Endodermal cell (in vitro differentiated cells): Measurements from ENCODE around the gene SMG9. TPM values are rescaled to one million over a fixed set of nuclear protein-coding genes. Genes with fewer than 3 reads are reported as not detected.

Experiments
- DNase-seq: peaks from one replicate; pipeline ENCODE4 v3.0.0-alpha.2; 2017
- H3K27ac ChIP-seq: 2 replicates; pipeline ENCODE4 v1.5.1; 2013; ENCODE audit warnings: mild to moderate bottlenecking, low read depth, low read length, moderate library complexity
- H3K27me3 ChIP-seq: 2 replicates; pipeline ENCODE4 v1.6.1; 2013; ENCODE audit warnings: mild to moderate bottlenecking, low read length, moderate library complexity; ENCODE audit not compliant: insufficient read depth, control insufficient read depth, poor library complexity, severe bottlenecking
- H3K36me3 ChIP-seq: 2 replicates; pipeline ENCODE4 v1.7.0; 2013; ENCODE audit warnings: mild to moderate bottlenecking, low read length, moderate library complexity; ENCODE audit not compliant: control insufficient read depth, insufficient read depth
- H3K4me1 ChIP-seq: one replicate; pipeline ENCODE4 v1.7.0; 2013; ENCODE audit warnings: low read length; ENCODE audit not compliant: control insufficient read depth, insufficient read depth
- H3K4me3 ChIP-seq: 2 replicates; pipeline ENCODE4 v1.5.1; 2013; ENCODE audit warnings: mild to moderate bottlenecking, low read length, moderate library complexity
- H3K9ac ChIP-seq: 2 replicates; pipeline ENCODE4 v1.6.1; 2013; ENCODE audit warnings: mild to moderate bottlenecking, low read length, moderate library complexity; ENCODE audit not compliant: poor library complexity, severe bottlenecking; ENCODE audit errors: extremely low read depth
- H3K9me3 ChIP-seq: 2 replicates; pipeline ENCODE4 v1.6.1; 2013; ENCODE audit warnings: mild to moderate bottlenecking, low read length, moderate library complexity; ENCODE audit not compliant: control insufficient read depth
- H3K27ac Mint-ChIP-seq: 2 replicates; pipeline ENCODE4 v1.8.0; 2020; ENCODE audit warnings: mixed read lengths
- H3K27me3 Mint-ChIP-seq: 2 replicates; pipeline ENCODE4 v1.8.0; 2021; ENCODE audit warnings: mild to moderate bottlenecking, mixed read lengths; ENCODE audit not compliant: insufficient read depth
- H3K36me3 Mint-ChIP-seq: 2 replicates; pipeline ENCODE4 v1.8.0; 2020; ENCODE audit warnings: low read depth, mixed read lengths
- H3K4me1 Mint-ChIP-seq: 2 replicates; pipeline ENCODE4 v1.8.0; 2020; ENCODE audit warnings: mixed read lengths
- H3K4me3 Mint-ChIP-seq: 2 replicates; pipeline ENCODE4 v1.8.0; 2020; ENCODE audit warnings: mild to moderate bottlenecking, moderate library complexity, mixed read lengths
- H3K9me3 Mint-ChIP-seq: 2 replicates; pipeline ENCODE4 v1.8.0; 2020; ENCODE audit warnings: mild to moderate bottlenecking, mixed read lengths
- WGBS, 2 experiments: methylation state at CpG; one replicate each; pipeline versions ENCODE4 v1.1.5 to v1.1.7; 2013; ENCODE audit warnings: missing lambda C conversion rate in 2 of 2, mixed read lengths in 1 of 2; ENCODE audit not compliant: insufficient coverage in 1 of 2, insufficient read length in 1 of 2; 5-methylcytosine and 5-hydroxymethylcytosine counted together
- total RNA-seq, 2 donors: library from RNA; stranded (reverse); fragmentation: NEBNext Ultra II Directional in 1 of 2; extraction: Animal tissue kit (Norgen Biotek cat#: 25700) in 1 of 2; gene quantifications; 2 replicates in 1 of 2; 3 replicates in 1 of 2; pipeline ENCODE4 v1.2.1, GENCODE V29; 2021
- TF ChIP-seq, protein P1 (sequence below): fragments of 200-600 bp; sonication (generic); conservative IDR thresholded peaks from 2 replicates; pipeline ENCODE4 v1.5.0; 2021; ENCODE audit warnings: antibody characterized with exemption, mild to moderate bottlenecking

SMG9 gene
- total RNA-seq, 2 donors from 2014 or later: 44.6 to 53.8 TPM

DNA sequence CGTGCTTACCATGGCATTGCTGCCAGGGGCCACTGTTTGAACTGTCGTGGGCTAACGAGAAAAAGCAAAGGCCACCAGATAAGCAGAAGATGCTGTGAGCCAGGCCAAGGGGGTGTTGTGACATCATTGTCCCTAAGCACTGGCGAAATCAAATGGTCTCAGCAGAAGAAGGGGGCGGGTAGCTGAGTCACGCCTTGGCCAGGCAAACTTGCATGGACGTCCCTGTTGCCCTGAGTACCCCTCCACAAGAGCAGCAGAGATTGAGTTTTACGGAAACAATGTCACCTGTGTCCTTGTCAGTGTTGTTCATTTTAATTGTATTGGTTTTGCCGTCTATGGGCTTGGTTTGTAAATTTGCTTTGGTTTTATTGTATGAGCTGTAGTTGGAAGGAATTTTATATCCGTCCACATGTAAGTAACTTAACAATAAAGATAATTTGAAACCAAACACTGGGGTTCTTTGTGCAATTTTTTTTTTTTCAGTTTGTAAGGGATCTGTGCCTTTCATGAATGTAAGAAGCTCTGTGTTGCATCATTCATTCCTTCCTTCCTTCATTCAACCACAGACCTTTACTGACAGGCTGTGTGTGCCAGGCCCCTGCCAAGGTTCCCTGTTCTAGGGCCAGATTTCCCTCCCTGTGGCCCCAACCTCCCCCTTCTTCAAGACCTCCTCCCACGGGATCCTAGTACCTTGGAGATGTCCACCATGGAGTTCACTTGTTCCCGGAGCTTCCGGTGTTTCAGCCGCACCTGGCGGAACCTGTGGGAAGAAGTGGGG lies 13.7 kb upstream of the SMG9 start:
- 89% methylated on average over 8 to 14 of the region's 15 CpGs for WGBS, 2 experiments
- Mint-ChIP-seq H3K9me3 (no peaks in the 10 kb centered on the region), H3K36me3 (no peaks in the 10 kb centered on the region), H3K27ac (no peak overlapping the region), H3K4me3 (no peak overlapping the region), H3K27me3 (peaks cover 53% of the 10 kb centered on the region), H3K4me1 (no peaks in the 10 kb centered on the region)
- no peak overlapping the region for H3K4me3 ChIP-seq
- no peaks in the 10 kb centered on the region for H3K36me3 ChIP-seq
- H3K27me3 ChIP-seq: peaks cover 25% of the 10 kb centered on the region
- TF ChIP-seq, protein P1, sequence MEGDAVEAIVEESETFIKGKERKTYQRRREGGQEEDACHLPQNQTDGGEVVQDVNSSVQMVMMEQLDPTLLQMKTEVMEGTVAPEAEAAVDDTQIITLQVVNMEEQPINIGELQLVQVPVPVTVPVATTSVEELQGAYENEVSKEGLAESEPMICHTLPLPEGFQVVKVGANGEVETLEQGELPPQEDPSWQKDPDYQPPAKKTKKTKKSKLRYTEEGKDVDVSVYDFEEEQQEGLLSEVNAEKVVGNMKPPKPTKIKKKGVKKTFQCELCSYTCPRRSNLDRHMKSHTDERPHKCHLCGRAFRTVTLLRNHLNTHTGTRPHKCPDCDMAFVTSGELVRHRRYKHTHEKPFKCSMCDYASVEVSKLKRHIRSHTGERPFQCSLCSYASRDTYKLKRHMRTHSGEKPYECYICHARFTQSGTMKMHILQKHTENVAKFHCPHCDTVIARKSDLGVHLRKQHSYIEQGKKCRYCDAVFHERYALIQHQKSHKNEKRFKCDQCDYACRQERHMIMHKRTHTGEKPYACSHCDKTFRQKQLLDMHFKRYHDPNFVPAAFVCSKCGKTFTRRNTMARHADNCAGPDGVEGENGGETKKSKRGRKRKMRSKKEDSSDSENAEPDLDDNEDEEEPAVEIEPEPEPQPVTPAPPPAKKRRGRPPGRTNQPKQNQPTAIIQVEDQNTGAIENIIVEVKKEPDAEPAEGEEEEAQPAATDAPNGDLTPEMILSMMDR: no peak
- no peak for DNase-seq
- no peaks in the 10 kb centered on the region for H3K9me3 ChIP-seq
- peaks cover 3% of the 10 kb centered on the region for H3K4me1 ChIP-seq
- H3K9ac ChIP-seq: no peak overlapping the region
- H3K27ac ChIP-seq: no peak overlapping the region

DNA sequence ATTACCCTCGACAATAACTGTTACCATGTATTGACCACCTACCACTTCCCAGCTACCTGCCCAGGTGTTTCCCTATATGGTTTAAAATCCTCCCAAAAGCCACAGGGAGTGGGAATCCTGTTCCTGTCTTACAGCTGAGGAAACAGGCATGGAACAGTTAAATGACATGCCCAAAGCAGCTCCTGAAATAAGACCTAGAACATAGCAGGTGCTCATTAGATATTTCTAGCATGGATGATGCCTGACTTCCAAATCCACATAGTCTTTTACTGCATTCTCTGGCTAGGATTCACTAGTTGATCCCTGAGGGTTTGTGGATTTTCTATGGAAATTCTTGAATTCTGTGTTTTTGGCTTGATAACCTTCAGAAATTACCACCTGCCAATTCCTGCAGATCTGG lies 13.1 kb upstream of the SMG9 start:
- no peaks in the 10 kb centered on the region for H3K36me3 Mint-ChIP-seq
- no peak overlapping the region for H3K9ac ChIP-seq
- peaks cover 19% of the 10 kb centered on the region for H3K27me3 ChIP-seq
- H3K9me3 ChIP-seq: no peaks in the 10 kb centered on the region
- H3K9me3 Mint-ChIP-seq: no peaks in the 10 kb centered on the region
- peaks cover 47% of the 10 kb centered on the region for H3K27me3 Mint-ChIP-seq
- H3K4me1 Mint-ChIP-seq: no peaks in the 10 kb centered on the region
- WGBS, 2 experiments: 96 to 100% methylated on average over 1 of the region's 1 CpG
- no peaks in the 10 kb centered on the region for H3K4me1 ChIP-seq
- no peak overlapping the region for H3K4me3 ChIP-seq
- no peak for DNase-seq
- no peak overlapping the region for H3K4me3 Mint-ChIP-seq
- H3K36me3 ChIP-seq: no peaks in the 10 kb centered on the region
- no peak overlapping the region for H3K27ac ChIP-seq
- no peak overlapping the region for H3K27ac Mint-ChIP-seq
- TF ChIP-seq, protein P1: no peak

GRCh38 chr19:43767316-43767715 lies 12.6 kb upstream of the SMG9 start:
- H3K4me1 Mint-ChIP-seq: no peaks in the 10 kb centered on the region
- H3K36me3 Mint-ChIP-seq: no peaks in the 10 kb centered on the region
- H3K9me3 ChIP-seq: no peaks in the 10 kb centered on the region
- TF ChIP-seq, protein P1: no peak
- H3K4me3 ChIP-seq: no peak overlapping the region
- H3K4me3 Mint-ChIP-seq: no peak overlapping the region
- H3K9me3 Mint-ChIP-seq: no peaks in the 10 kb centered on the region
- no peak overlapping the region for H3K9ac ChIP-seq
- WGBS, 2 experiments: 92 to 100% methylated on average over 3 to 7 of the region's 7 CpGs
- peaks cover 44% of the 10 kb centered on the region for H3K27me3 Mint-ChIP-seq
- no peak overlapping the region for H3K27ac ChIP-seq
- H3K36me3 ChIP-seq: no peaks in the 10 kb centered on the region
- H3K27ac Mint-ChIP-seq: no peak overlapping the region
- H3K4me1 ChIP-seq: no peaks in the 10 kb centered on the region
- peaks cover 14% of the 10 kb centered on the region for H3K27me3 ChIP-seq
- DNase-seq: no peak
